IMR-90 (cell line): ENCODE measurements around the gene FNBP1L. TPM values are rescaled to one million over a fixed set of nuclear protein-coding genes. Genes with fewer than 3 reads are reported as not detected.

ENCODE experiments used
- ATAC-seq: fragments of 200-7000 bp; cut with Tn5 transposase; 2 replicates; pipeline ENCODE4 v1.9.1; 2020; ENCODE audit warnings: low read depth, mild to moderate bottlenecking, moderate library complexity
- BruUV-seq: library from RNA; stranded (reverse); fragments of 400-500 nt; replicated peaks from 2 replicates; lab custom pipeline; 2021; lab: Mats Ljungman, UMichigan
- CTCF ChIA-PET: fragments of 300-600 bp; formaldehyde crosslinking; extraction: SDS; loops from one replicate; lab custom pipeline; 2021; ENCODE audit warnings: antibody characterized with exemption; lab: Yijun Ruan, JAX
- POLR2A ChIA-PET: fragments of 300-600 bp; sonication (Branson Sonifier 250); formaldehyde crosslinking; loops from one replicate; lab custom pipeline; 2022; ENCODE audit warnings: antibody characterized with exemption; ENCODE audit not compliant: unreplicated experiment; lab: Charles Lee
- DNase-seq: peaks from one replicate; pipeline ENCODE4 v3.0.0; 2013
- H2AFZ ChIP-seq: replicated peaks from 2 replicates; pipeline ENCODE3; 2013; ENCODE audit warnings: low read length, mild to moderate bottlenecking; ENCODE audit not compliant: poor library complexity
- H2AK5ac ChIP-seq: 2 replicates; pipeline ENCODE4 v1.6.1; 2013; ENCODE audit warnings: low read depth, low read length, inconsistent platforms
- H2AK9ac ChIP-seq: replicated peaks from 2 replicates; pipeline ENCODE3; 2013; ENCODE audit warnings: mild to moderate bottlenecking, low read depth, low read length, moderate library complexity; ENCODE audit not compliant: poor library complexity
- H2BK120ac ChIP-seq: 2 replicates; pipeline ENCODE4 v1.6.1; 2013; ENCODE audit warnings: low read depth, low read length, inconsistent platforms
- H2BK15ac ChIP-seq: 3 replicates; pipeline ENCODE4 v1.6.1; 2013; ENCODE audit warnings: low read depth, low read length, inconsistent platforms
- H2BK20ac ChIP-seq: 2 replicates; pipeline ENCODE4 v1.6.1; 2013; ENCODE audit warnings: low read depth, mild to moderate bottlenecking, inconsistent platforms, low read length, moderate library complexity
- H2BK5ac ChIP-seq: 2 replicates; pipeline ENCODE4 v1.6.1; 2013; ENCODE audit warnings: mild to moderate bottlenecking, low read depth, low read length, inconsistent platforms; ENCODE audit not compliant: poor library complexity, severe bottlenecking
- H3K14ac ChIP-seq: replicated peaks from 2 replicates; pipeline ENCODE4 v1.6.1; 2013; ENCODE audit warnings: low read depth, low read length, inconsistent platforms
- H3K18ac ChIP-seq: 2 replicates; pipeline ENCODE4 v1.6.1; 2013; ENCODE audit warnings: low read depth, low read length, control low read depth
- H3K23ac ChIP-seq: 2 replicates; pipeline ENCODE4 v1.6.1; 2013; ENCODE audit warnings: low read depth, low read length, inconsistent platforms
- H3K27ac ChIP-seq: 2 replicates; pipeline ENCODE4 v1.5.1; 2013; ENCODE audit warnings: mild to moderate bottlenecking, control low read depth, low read length; ENCODE audit not compliant: insufficient read depth
- H3K27me3 ChIP-seq: 2 replicates; pipeline ENCODE4 v1.6.1; 2013; ENCODE audit warnings: low read length; ENCODE audit not compliant: control insufficient read depth, insufficient read depth
- H3K36me3 ChIP-seq: 2 replicates; pipeline ENCODE4 v1.6.1; 2013; ENCODE audit warnings: low read length, mixed read lengths; ENCODE audit not compliant: control insufficient read depth, insufficient read depth
- H3K4ac ChIP-seq: 2 replicates; pipeline ENCODE4 v1.6.1; 2013; ENCODE audit warnings: low read depth, low read length, inconsistent platforms
- H3K4me1 ChIP-seq: 2 replicates; pipeline ENCODE4 v1.6.1; 2013; ENCODE audit warnings: low read length, mixed read lengths; ENCODE audit not compliant: control insufficient read depth, insufficient read depth
- H3K4me2 ChIP-seq: 2 replicates; pipeline ENCODE4 v1.6.1; 2013; ENCODE audit warnings: low read depth, mild to moderate bottlenecking, control low read depth, low read length, moderate library complexity
- H3K4me3 ChIP-seq: 2 replicates; pipeline ENCODE4 v1.5.1; 2013; ENCODE audit warnings: low read depth, mild to moderate bottlenecking, control low read depth, low read length, moderate library complexity; ENCODE audit not compliant: insufficient read depth
- H3K56ac ChIP-seq: 2 replicates; pipeline ENCODE4 v1.6.1; 2013; ENCODE audit warnings: low read length, inconsistent platforms; ENCODE audit not compliant: insufficient read depth; ENCODE audit errors: extremely low read depth
- H3K79me1 ChIP-seq, 2 experiments: 2 replicates each; pipeline ENCODE4 v1.6.1; 2013; ENCODE audit warnings: low read length in 2 of 2, inconsistent platforms in 1 of 2, low read depth in 1 of 2
- H3K9ac ChIP-seq: 2 replicates; pipeline ENCODE4 v1.6.1; 2013; ENCODE audit warnings: low read depth, low read length, control low read depth
- H3K9me1 ChIP-seq: 2 replicates; pipeline ENCODE4 v1.6.1; 2013; ENCODE audit warnings: low read length, inconsistent platforms; ENCODE audit not compliant: insufficient read depth
- H3K9me3 ChIP-seq: 2 replicates; pipeline ENCODE4 v1.6.1; 2013; ENCODE audit warnings: low read length; ENCODE audit not compliant: control insufficient read depth, insufficient read depth
- H4K20me1 ChIP-seq: 2 replicates; pipeline ENCODE4 v1.6.1; 2013; ENCODE audit warnings: low read length, inconsistent platforms; ENCODE audit not compliant: insufficient read depth
- H4K5ac ChIP-seq: 2 replicates; pipeline ENCODE4 v1.6.1; 2013; ENCODE audit warnings: mild to moderate bottlenecking, low read depth, low read length, control low read depth
- H4K8ac ChIP-seq, 2 experiments: 2 replicates each; pipeline ENCODE4 v1.6.1; 2013; ENCODE audit warnings: low read depth in 2 of 2, low read length in 2 of 2, control low read depth in 1 of 2, inconsistent platforms in 1 of 2
- H4K91ac ChIP-seq: 2 replicates; pipeline ENCODE4 v1.6.1; 2013; ENCODE audit warnings: low read depth, low read length, inconsistent platforms; ENCODE audit not compliant: insufficient read depth
- BHLHE40 ChIP-seq: fragments of 150-350 bp; IDR thresholded peaks from 2 replicates; pipeline ENCODE4 v1.6.1; 2016; ENCODE audit warnings: mild to moderate bottlenecking, low read depth, low read length
- CHD1 ChIP-seq: IDR thresholded peaks from 2 replicates; pipeline ENCODE4 v1.6.1; 2012; ENCODE audit warnings: low read depth, low read length, improper control_type of control experiment
- MAFK ChIP-seq: IDR thresholded peaks from 2 replicates; pipeline ENCODE4 v1.6.1; 2012; ENCODE audit warnings: low read depth, low read length, improper control_type of control experiment
- MAZ ChIP-seq: IDR thresholded peaks from 2 replicates; pipeline ENCODE4 v1.6.1; 2012; ENCODE audit warnings: low read depth, mild to moderate bottlenecking, low read length, improper control_type of control experiment, moderate library complexity, borderline replicate concordance
- MXI1 ChIP-seq: IDR thresholded peaks from 2 replicates; pipeline ENCODE4 v1.6.1; 2012; ENCODE audit warnings: low read depth, mild to moderate bottlenecking, low read length, moderate library complexity, borderline replicate concordance
- NFE2L2 ChIP-seq: fragments of 150-350 bp; IDR thresholded peaks from 2 replicates; pipeline ENCODE4 v1.6.1; 2016; ENCODE audit warnings: low read depth, mild to moderate bottlenecking, low read length
- POLR2A ChIP-seq: IDR thresholded peaks from 2 replicates; pipeline ENCODE4 v1.6.1; 2012; ENCODE audit warnings: mild to moderate bottlenecking, low read depth, low read length
- RAD21 ChIP-seq: IDR thresholded peaks from 2 replicates; pipeline ENCODE4 v1.6.1; 2012; ENCODE audit warnings: low read length, improper control_type of control experiment
- RFX5 ChIP-seq: IDR thresholded peaks from 2 replicates; pipeline ENCODE4 v1.8.0; 2012; ENCODE audit warnings: low read depth, mild to moderate bottlenecking, low read length, moderate library complexity
- SMC3 ChIP-seq: fragments of 150-350 bp; IDR thresholded peaks from 2 replicates; pipeline ENCODE4 v1.6.1; 2016; ENCODE audit warnings: low read depth, mild to moderate bottlenecking, antibody characterized with exemption, low read length, moderate library complexity
- WGBS, 2 experiments: methylation state at CpG; one replicate each; pipeline versions ENCODE4 v1.1.5 to v1.1.7; 2013; ENCODE audit warnings: missing lambda C conversion rate in 2 of 2; ENCODE audit not compliant: insufficient read length in 1 of 2; ENCODE audit errors: extremely low coverage in 2 of 2; 5-methylcytosine and 5-hydroxymethylcytosine counted together
- dilution Hi-C: fragments of 300-500 bp; cut with HindIII; formaldehyde crosslinking; loops from one replicate; pipeline ENCODE4 v1.14.3; 2018; ENCODE audit warnings: low sequenced_read_pairs; ENCODE audit not compliant: unreplicated experiment
- in situ Hi-C: fragments of 300-500 bp; cut with MboI; formaldehyde crosslinking; loops from 3 replicates; pipeline ENCODE4 v1.14.3; 2019; ENCODE audit warnings: low sequenced_read_pairs, inconsistent platforms, mixed read lengths
- intact Hi-C: fragments of 100-400 bp; cut with micrococcal nuclease; formaldehyde crosslinking; loops from 2 replicates; pipeline ENCODE4 v1.10.0; 2022
- polyA plus RNA-seq, 3 experiments: library from polyadenylated mRNA; depleted of rRNA; stranded (reverse); fragments of >200 nt; gene quantifications; 2 replicates each; pipeline ENCODE4 v1.2.3, GENCODE V29; 2012; ENCODE audit warnings: low replicate concordance in 1 of 3
- total RNA-seq: library from RNA; depleted of rRNA; stranded (reverse); fragments of >200 nt; gene quantifications from 2 replicates; pipeline ENCODE4 v1.2.3, GENCODE V29; 2012
- TF ChIP-seq, protein P1 (sequence below): conservative IDR thresholded peaks from 2 replicates; pipeline ENCODE4 v1.5.1; 2012; ENCODE audit warnings: mild to moderate bottlenecking, low read depth, low read length, improper control_type of control experiment
- TF ChIP-seq, protein P2 (sequence below): fragments of 150-350 bp; IDR thresholded peaks from 2 replicates; pipeline ENCODE4 v1.6.1; 2017; ENCODE audit warnings: mild to moderate bottlenecking, antibody characterized with exemption, low read length, low read depth
- TF ChIP-seq, protein P3 (sequence below): fragments of 150-350 bp; IDR thresholded peaks from 2 replicates; pipeline ENCODE4 v1.6.1; 2016; ENCODE audit warnings: low read depth, mild to moderate bottlenecking, low read length, moderate library complexity, borderline replicate concordance

The FNBP1L gene
- total and polyA plus RNA-seq, 2 of the 4 experiments (the other 2 are of a cell fraction): 9.3 to 15.2 TPM

DNA sequence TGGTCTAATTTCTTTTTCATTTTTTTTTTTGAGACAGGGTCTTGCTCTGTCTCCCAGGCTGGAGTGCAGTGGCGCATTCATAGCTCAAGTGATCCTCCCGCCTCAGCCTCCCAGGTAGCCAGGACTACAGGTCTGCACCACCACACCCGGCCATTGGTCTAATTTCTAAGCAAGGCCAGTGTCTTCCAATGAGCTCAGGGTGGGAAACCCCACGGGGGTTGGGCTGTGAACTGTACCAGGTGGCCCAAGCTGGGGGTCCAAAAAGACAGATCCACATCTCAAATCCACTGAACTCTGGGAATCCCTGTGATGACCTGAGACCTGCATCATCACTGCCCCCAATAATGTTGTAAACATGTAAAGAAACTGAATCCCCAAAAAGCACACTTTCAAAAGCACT lies 154.2 kb downstream of the FNBP1L start:
- peaks cover 93% of the 10 kb centered on the region for H4K20me1 ChIP-seq
- dilution Hi-C loops: no loop called here

More for the DNA sequence above, 154.2 kb downstream of the FNBP1L start:
- H2AFZ ChIP-seq: no peak overlapping the region
- H2BK120ac ChIP-seq: no peak overlapping the region
- H3K4me1 ChIP-seq: peaks cover 20% of the 10 kb centered on the region
- no peak overlapping the region for H3K4me3 ChIP-seq
- no peaks in the 10 kb centered on the region for H3K36me3 ChIP-seq
- WGBS, 2 experiments: 100% methylated on average over 2 of the region's 4 CpGs; no CpG with 5 or more reads in 1 of the 2 experiments
- no peak overlapping the region for H3K27ac ChIP-seq
- no peak overlapping the region for H3K23ac ChIP-seq
- no peak overlapping the region for H4K8ac ChIP-seq
- TF ChIP-seq SMC3: no peak
- TF ChIP-seq POLR2A: no peak
- TF ChIP-seq, protein P1, sequence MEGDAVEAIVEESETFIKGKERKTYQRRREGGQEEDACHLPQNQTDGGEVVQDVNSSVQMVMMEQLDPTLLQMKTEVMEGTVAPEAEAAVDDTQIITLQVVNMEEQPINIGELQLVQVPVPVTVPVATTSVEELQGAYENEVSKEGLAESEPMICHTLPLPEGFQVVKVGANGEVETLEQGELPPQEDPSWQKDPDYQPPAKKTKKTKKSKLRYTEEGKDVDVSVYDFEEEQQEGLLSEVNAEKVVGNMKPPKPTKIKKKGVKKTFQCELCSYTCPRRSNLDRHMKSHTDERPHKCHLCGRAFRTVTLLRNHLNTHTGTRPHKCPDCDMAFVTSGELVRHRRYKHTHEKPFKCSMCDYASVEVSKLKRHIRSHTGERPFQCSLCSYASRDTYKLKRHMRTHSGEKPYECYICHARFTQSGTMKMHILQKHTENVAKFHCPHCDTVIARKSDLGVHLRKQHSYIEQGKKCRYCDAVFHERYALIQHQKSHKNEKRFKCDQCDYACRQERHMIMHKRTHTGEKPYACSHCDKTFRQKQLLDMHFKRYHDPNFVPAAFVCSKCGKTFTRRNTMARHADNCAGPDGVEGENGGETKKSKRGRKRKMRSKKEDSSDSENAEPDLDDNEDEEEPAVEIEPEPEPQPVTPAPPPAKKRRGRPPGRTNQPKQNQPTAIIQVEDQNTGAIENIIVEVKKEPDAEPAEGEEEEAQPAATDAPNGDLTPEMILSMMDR: no peak
- TF ChIP-seq, protein P2, sequence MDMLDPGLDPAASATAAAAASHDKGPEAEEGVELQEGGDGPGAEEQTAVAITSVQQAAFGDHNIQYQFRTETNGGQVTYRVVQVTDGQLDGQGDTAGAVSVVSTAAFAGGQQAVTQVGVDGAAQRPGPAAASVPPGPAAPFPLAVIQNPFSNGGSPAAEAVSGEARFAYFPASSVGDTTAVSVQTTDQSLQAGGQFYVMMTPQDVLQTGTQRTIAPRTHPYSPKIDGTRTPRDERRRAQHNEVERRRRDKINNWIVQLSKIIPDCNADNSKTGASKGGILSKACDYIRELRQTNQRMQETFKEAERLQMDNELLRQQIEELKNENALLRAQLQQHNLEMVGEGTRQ: no peak
- TF ChIP-seq CHD1: no peak
- TF ChIP-seq MXI1: no peak
- TF ChIP-seq, protein P3, sequence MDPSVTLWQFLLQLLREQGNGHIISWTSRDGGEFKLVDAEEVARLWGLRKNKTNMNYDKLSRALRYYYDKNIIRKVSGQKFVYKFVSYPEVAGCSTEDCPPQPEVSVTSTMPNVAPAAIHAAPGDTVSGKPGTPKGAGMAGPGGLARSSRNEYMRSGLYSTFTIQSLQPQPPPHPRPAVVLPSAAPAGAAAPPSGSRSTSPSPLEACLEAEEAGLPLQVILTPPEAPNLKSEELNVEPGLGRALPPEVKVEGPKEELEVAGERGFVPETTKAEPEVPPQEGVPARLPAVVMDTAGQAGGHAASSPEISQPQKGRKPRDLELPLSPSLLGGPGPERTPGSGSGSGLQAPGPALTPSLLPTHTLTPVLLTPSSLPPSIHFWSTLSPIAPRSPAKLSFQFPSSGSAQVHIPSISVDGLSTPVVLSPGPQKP: no peak
- no peak for TF ChIP-seq RFX5
- no peak for TF ChIP-seq MAFK
- no peak for TF ChIP-seq NFE2L2
- no peak for TF ChIP-seq RAD21
- TF ChIP-seq MAZ: no peak
- no peak for TF ChIP-seq BHLHE40
- ATAC-seq (no peak), DNase-seq (no peak)
- H4K91ac ChIP-seq: no peak overlapping the region
- POLR2A ChIA-PET: no interaction called here
- CTCF ChIA-PET: no interaction called here
- no peak overlapping the region for H2AK9ac ChIP-seq
- no peak overlapping the region for H2BK5ac ChIP-seq
- no peak overlapping the region for H3K56ac ChIP-seq
- H3K79me1 ChIP-seq: peaks cover 51 to 97% of the 10 kb centered on the region in 2 experiments
- no peak overlapping the region for H3K9ac ChIP-seq
- H3K27me3 ChIP-seq: no peaks in the 10 kb centered on the region
- no peak overlapping the region for H2BK20ac ChIP-seq
- BruUV-seq: no TSS peak
- H3K9me3 ChIP-seq: no peaks in the 10 kb centered on the region
- intact Hi-C loops: no loop called here
- H2BK15ac ChIP-seq: no peak overlapping the region
- in situ Hi-C loops: no loop called here
- no peak overlapping the region for H3K14ac ChIP-seq
- H2AK5ac ChIP-seq: no peak overlapping the region
- H3K4ac ChIP-seq: no peak overlapping the region
- no peak overlapping the region for H4K5ac ChIP-seq
- no peak overlapping the region for H3K18ac ChIP-seq
- peaks cover 54% of the 10 kb centered on the region for H3K9me1 ChIP-seq
- no peak overlapping the region for H3K4me2 ChIP-seq
